ENCODE measurements around the gene IRF6.
"Not testable (repeated sequence)": the region's sequence is repeated elsewhere in the genome, so short reads cannot be mapped to it uniquely, and the experiment has no call there.

The IRF6 gene

DNA sequence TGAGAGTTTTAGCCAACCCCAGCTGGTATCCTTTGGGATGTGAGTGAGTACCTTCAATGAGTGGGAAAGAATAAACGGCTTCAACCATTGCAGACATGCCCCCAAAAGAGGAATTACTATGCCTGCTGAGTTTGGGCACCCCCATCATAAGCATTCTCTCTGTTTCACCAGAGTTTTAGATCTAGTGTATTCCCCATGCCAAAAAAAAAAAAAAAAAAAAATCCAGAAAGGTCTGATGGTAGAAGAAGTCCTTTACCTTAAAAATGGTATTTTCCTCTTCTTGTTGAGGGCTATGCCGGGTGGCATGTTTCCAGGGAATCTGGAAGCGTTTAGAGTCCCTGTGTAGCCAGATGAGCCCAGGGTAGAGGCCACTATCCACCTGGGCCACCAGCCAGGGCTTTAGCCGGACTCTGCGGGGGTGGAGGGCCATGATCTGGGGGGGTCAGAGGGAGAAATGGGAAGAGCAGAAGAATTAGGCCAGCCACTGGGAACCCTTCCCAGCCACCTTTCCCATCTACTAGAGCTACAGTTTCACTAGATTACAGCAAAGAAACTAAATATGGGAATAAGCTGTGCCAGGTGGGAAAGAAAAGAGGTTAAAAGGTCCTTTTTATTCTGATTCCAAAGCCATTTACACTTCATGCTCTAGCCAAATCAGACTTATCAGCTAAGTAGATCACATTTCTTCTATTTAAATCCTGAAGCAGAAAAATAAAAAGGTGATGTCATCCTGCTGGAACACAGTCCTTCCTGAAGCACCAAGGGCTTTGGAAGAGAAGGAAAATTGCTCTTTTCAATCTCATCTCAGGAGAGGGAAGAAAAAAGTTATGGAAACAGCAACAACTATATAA is 4.7 kb downstream of the IRF6 start:
- no peak for TF ChIP-seq POU2F2 (IDR thresholded peaks at IDR 0.05; ENCODE audit: low read depth, low read length)
- TF ChIP-seq PAX5 (IDR thresholded peaks at IDR 0.05; ENCODE audit: insufficient read depth, low read length, severe bottlenecking): no peak
- no peak for TF ChIP-seq SPI1 (IDR thresholded peaks at IDR 0.05; ENCODE audit: low read depth, low read length)
- TF ChIP-seq POLR2A (IDR thresholded peaks at IDR 0.05; ENCODE audit: low read depth, low read length): no peak
- no peak for FAIRE-seq

DNA sequence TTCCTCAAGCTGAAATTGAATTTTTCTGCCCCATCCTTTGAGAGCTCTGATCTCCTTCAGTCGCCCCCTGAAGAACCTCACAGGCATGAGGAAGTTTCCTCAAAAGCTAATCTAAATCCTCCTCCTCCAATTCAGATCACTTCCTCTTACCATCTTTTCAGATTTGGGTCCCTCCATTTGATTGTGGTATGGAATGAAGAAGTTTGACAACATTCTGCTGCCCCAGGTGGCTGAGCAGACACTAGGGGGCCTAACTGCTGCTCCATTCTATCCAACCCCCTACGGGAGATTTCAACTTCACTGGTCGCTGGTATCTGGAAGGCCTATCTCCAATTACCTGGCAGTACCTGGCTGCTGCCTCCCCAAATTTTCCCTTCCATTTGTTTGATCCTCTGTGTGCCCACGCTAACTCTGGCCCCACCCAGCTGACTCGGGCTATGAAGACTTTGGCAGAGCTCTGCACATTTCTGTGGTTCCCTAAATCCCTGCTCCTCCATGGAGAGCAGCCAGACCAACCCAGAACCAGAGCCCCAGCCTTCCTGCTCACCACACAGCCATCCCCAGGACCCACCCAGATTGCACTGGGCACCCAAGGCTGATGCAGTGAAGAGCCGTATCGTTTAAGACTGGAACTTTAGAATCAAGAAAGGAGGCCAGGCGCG is 7.8 kb downstream of the IRF6 start:
- no peak for TF ChIP-seq POLR2AphosphoS5 (IDR thresholded peaks at IDR 0.05; ENCODE audit: low read depth, low read length)
- peak; percentile 29; the same call in 1 of the 2 replicates for TF ChIP-seq SPI1 (IDR thresholded peaks at IDR 0.05; ENCODE audit: low read depth, low read length)
- TF ChIP-seq TAF1 (IDR thresholded peaks at IDR 0.05; ENCODE audit: low read depth, low read length): no peak
- no peak for TF ChIP-seq POU2F2 (IDR thresholded peaks at IDR 0.05; ENCODE audit: low read depth, low read length)
- DNase-seq (ENCODE audit: insufficient read length, low spot score) (no peak), FAIRE-seq (no peak)

More for the DNA sequence above, 4.7 kb downstream of the IRF6 start:
- no peak for DNase-seq (ENCODE audit: insufficient read length, low spot score)

DNA sequence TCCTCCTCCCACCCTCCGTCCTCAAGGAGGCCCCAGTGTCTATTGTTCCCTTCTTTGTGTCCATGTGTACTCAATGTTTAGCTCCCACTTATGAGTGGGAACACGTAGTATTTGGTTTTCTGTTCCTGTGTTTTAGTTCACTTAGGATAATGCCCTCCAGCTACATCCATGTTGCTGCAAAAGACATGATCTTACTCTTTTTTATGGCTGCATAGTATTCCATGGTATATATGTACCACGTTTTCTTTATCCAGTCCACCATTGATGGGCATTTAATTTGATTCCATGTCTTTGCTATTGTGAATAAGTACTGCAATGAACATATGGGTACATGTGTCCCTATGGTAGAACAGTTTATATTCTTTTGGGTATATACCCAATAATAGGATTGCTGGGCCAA is 12.2 kb downstream of the IRF6 start:
- not testable (repeated sequence) for DNase-seq (ENCODE audit: insufficient read length, low spot score); FAIRE-seq

DNA sequence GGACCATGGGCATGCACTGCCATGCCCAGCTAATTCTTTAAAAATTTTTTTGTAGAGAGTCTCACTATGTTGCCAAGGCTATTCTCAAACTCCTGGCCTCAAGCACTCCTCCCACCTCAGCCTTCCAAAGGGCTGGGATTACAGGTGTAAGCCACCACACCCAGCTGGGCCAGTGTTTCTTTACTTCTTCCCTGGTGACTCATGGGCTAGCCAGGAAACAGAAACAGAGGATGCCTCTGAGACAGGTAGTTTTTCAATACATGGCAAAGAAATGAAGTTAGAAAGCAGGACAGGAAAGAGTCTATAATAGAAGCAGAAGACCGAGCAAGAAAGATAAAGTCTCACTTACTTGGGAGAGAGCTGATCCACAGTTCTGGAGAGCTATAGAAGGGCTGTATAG is 14.0 kb downstream of the IRF6 start:
- DNase-seq (ENCODE audit: insufficient read length, low spot score) (no peak), FAIRE-seq (no peak)
- TF ChIP-seq SPI1 (IDR thresholded peaks at IDR 0.05; ENCODE audit: low read depth, low read length): no peak

DNA sequence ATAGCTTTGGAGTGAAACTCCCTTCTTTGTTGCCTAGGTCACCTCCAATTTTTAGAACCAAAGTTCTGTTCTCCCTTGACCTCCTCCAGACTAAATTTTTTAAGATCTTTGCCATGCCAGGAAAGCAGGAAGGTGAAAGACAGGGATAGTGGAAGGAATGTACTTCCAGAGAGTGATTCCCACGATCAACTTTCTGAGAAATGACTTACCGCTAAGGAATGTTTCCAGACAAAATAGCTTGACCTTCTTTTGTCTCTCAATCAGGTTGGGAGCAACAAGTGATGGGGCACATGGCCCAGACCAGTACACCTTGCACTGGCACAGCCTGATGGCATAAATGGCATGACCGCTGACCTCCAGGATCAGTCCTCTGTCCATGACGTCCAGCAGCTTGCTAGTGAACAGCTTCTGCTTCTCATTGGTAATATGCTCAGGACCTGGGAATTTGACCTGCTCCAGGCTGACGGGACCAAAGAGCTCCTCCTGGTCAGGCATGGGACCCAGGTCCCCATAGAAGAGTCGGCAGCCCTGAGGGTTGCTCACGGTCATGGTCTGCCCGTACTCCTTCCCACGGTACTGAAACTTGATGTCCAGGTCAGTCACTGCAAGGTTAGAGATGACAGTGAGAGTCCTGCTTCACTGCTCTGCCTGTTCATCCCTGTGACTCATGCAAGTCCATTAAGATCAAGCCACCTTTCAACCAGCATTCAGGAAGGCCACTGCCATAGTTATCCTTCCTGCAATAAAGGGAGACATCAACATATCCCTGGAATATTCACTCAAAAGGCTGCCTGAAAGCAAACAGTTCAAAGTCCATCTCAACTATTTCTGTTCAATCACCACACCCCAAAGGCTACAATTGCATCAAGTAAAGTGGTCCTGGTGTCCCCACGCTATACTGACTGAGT is 15.4 kb downstream of the IRF6 start:
- no peak for TF ChIP-seq SPI1 (IDR thresholded peaks at IDR 0.05; ENCODE audit: low read depth, low read length)
- no peak for TF ChIP-seq POU2F2 (IDR thresholded peaks at IDR 0.05; ENCODE audit: low read depth, low read length)
- TF ChIP-seq POLR2A (IDR thresholded peaks at IDR 0.05; ENCODE audit: low read depth, low read length): no peak
- no peak for TF ChIP-seq POLR2AphosphoS5 (IDR thresholded peaks at IDR 0.05; ENCODE audit: low read depth, low read length)
- no peak for TF ChIP-seq PAX5 (IDR thresholded peaks at IDR 0.05; ENCODE audit: insufficient read depth, low read length, severe bottlenecking)
- no peak for TF ChIP-seq TAF1 (IDR thresholded peaks at IDR 0.05; ENCODE audit: low read depth, low read length)
- no peak for FAIRE-seq
- no peak for DNase-seq (ENCODE audit: insufficient read length, low spot score)

DNA sequence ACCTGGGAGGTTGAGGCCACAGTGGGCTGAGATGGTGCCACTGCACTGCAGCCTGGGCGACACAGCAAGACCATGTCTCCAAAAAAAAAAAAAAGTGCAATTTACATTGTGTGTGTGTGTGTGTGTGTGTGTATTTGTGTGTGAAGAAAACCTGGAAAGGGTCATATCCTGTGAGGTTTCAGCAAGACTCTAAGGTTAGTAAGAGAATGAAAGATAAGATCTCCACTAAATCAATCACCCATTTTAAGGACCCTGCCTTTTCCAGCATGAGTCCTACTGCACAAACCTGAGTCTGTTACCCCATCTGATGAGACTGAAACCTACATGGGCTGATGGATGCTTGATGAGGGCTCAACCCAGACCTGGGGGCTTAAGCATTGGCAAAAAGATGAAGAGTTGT is 16.7 kb downstream of the IRF6 start:
- TF ChIP-seq POLR2A (IDR thresholded peaks at IDR 0.05; ENCODE audit: low read depth, low read length) (no peak), POLR2AphosphoS5 (IDR thresholded peaks at IDR 0.05; ENCODE audit: low read depth, low read length) (no peak), TAF1 (IDR thresholded peaks at IDR 0.05; ENCODE audit: low read depth, low read length) (no peak), POU2F2 (IDR thresholded peaks at IDR 0.05; ENCODE audit: low read depth, low read length) (no peak), SPI1 (IDR thresholded peaks at IDR 0.05; ENCODE audit: low read depth, low read length) (no peak), PAX5 (IDR thresholded peaks at IDR 0.05; ENCODE audit: insufficient read depth, low read length, severe bottlenecking) (no peak)
- DNase-seq (ENCODE audit: insufficient read length, low spot score) (no peak), FAIRE-seq (no peak)

DNA sequence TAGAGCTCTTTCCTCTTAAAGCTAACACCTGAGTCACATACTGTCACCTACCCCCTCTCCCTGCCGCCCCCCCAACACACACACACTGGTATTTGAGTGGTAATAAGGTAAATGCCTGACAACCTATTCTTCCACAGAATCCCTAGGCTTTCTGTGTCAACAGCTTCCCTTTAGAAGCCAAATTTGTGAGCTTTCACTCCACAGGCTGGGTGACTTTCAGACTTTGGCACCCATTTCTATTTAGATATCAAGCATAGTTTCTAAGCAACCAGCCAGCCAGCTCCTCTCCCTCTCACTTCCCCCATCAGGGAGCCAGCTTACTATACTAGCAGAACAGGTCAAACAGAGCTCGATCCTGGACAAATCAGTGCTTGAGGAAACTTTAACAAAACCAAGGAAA is 18.4 kb downstream of the IRF6 start:
- TF ChIP-seq POLR2A (IDR thresholded peaks at IDR 0.05; ENCODE audit: low read depth, low read length): no peak
- no peak for TF ChIP-seq PAX5 (IDR thresholded peaks at IDR 0.05; ENCODE audit: insufficient read depth, low read length, severe bottlenecking)
- no peak for TF ChIP-seq POU2F2 (IDR thresholded peaks at IDR 0.05; ENCODE audit: low read depth, low read length)
- no peak for TF ChIP-seq SPI1 (IDR thresholded peaks at IDR 0.05; ENCODE audit: low read depth, low read length)
- DNase-seq (ENCODE audit: insufficient read length, low spot score) (no peak), FAIRE-seq (no peak)

DNA sequence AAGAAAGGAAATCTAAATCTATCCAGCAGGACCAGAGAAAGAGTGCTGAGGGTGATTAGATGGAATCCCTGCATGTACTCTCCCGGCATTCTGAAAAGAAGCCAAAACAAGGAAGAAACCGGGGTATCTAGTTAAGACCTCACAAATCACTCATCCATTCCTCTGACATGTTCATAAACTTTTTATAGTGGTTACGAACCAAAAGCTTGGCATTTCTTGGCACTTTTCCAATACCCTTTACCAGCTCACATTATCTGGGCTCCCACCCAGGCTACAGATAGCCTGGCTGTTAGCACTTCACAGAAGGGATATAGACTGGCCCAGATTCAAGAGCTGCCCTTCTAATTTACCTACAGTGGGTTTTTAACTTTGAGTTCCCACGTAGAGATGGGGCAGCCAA is 19.8 kb downstream of the IRF6 start:
- FAIRE-seq: no peak
- no peak for DNase-seq (ENCODE audit: insufficient read length, low spot score)

DNA sequence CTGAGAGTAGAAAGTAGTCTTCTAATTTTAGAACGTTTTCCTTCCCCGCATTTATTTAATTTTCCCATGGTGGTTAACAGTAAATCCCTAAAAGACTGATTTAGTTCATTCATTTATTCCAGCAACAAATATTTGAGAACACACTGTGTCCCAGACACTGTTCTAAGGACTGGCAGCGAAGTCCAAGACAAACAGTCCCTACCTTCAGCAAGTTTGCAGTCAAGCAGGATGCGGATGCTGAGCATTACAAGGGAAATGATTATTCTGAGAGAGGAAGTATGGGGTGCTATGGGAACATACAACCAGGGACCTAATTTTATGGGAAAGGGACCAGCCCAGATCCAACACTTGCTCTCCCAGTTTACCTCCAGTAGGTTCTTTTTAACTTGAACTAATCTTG is 20.4 kb downstream of the IRF6 start:
- no peak for DNase-seq (ENCODE audit: insufficient read length, low spot score)
- TF ChIP-seq PAX5 (IDR thresholded peaks at IDR 0.05; ENCODE audit: insufficient read depth, low read length, severe bottlenecking): no peak
- no peak for TF ChIP-seq POU2F2 (IDR thresholded peaks at IDR 0.05; ENCODE audit: low read depth, low read length)
- TF ChIP-seq POLR2A (IDR thresholded peaks at IDR 0.05; ENCODE audit: low read depth, low read length): no peak
- TF ChIP-seq SPI1 (IDR thresholded peaks at IDR 0.05; ENCODE audit: low read depth, low read length): no peak
- no peak for TF ChIP-seq TAF1 (IDR thresholded peaks at IDR 0.05; ENCODE audit: low read depth, low read length)
- no peak for TF ChIP-seq POLR2AphosphoS5 (IDR thresholded peaks at IDR 0.05; ENCODE audit: low read depth, low read length)
- FAIRE-seq: no peak

More for the DNA sequence above, 19.8 kb downstream of the IRF6 start:
- TF ChIP-seq SPI1 (IDR thresholded peaks at IDR 0.05; ENCODE audit: low read depth, low read length) (no peak), POLR2AphosphoS5 (IDR thresholded peaks at IDR 0.05; ENCODE audit: low read depth, low read length) (no peak), PAX5 (IDR thresholded peaks at IDR 0.05; ENCODE audit: insufficient read depth, low read length, severe bottlenecking) (no peak), POU2F2 (IDR thresholded peaks at IDR 0.05; ENCODE audit: low read depth, low read length) (no peak), POLR2A (IDR thresholded peaks at IDR 0.05; ENCODE audit: low read depth, low read length) (no peak), TAF1 (IDR thresholded peaks at IDR 0.05; ENCODE audit: low read depth, low read length) (no peak)
